Measurements from ENCODE around the gene KRTAP8-1.

GRCh38 chr21:30838536-30838935, 25.5 kb upstream of the KRTAP8-1 start:
- TF ChIP-seq EP300 (IDR thresholded peaks at IDR 0.05) (no peak), CTCF (IDR thresholded peaks at IDR 0.05) (no peak), POLR2A (IDR thresholded peaks at IDR 0.05) (no peak)
